A673 (cell line): ENCODE results near the gene EVA1A.

Experiments
- CTCF ChIP-seq: fragments of 300-800, 200-600 bp; sonication (generic); conservative IDR thresholded peaks from 2 replicates; pipeline ENCODE4 v1.5.1; 2017; ENCODE audit warnings: low read depth, mild to moderate bottlenecking, antibody characterized with exemption, low read length, moderate library complexity, mixed read lengths
- EZH2 ChIP-seq: fragments of 200-600 bp; sonication (generic); IDR thresholded peaks from 2 replicates; pipeline ENCODE4 v1.6.1; 2017; ENCODE audit warnings: borderline replicate concordance, low read depth, mild to moderate bottlenecking, mixed read lengths, antibody characterized with exemption, low read length; ENCODE audit not compliant: poor library complexity, severe bottlenecking

DNA sequence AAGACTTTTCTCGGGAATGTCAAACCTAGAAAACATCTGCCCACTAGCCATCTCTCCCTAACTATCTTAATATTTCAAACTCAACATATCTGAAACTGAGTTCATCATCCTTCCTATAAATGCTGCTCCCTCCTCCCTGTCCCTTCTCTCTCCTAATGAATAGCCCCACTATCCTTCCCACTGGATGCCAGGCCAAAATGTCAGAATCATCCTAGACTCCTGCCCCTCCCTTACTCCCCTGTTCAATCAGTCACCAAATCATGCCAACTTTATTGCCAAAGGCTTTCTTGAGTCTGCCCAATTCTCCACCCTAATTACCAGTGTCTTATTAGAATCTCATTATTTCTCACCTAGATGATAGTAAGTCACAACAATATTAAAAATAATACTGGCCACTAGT is 8.5 kb downstream of the EVA1A start:
- TF ChIP-seq CTCF (no peak), EZH2 (no peak)
